NCI-H128 (cell line): ENCODE measurements around the gene P2RY4.
"Not testable (repeated sequence)": the region's sequence is repeated elsewhere in the genome, so short reads cannot be mapped to it uniquely, and the experiment has no call there.

ENCODE experiments used
- DNase-seq: peaks from one replicate; lab custom pipeline; 2025; ENCODE audit not compliant: unreplicated experiment; lab: John Stamatoyannopoulos, UW

The P2RY4 gene

GRCh38 chrX:70244881-70245280, 15.1 kb downstream of the P2RY4 start:
- no peak for DNase-seq

DNA sequence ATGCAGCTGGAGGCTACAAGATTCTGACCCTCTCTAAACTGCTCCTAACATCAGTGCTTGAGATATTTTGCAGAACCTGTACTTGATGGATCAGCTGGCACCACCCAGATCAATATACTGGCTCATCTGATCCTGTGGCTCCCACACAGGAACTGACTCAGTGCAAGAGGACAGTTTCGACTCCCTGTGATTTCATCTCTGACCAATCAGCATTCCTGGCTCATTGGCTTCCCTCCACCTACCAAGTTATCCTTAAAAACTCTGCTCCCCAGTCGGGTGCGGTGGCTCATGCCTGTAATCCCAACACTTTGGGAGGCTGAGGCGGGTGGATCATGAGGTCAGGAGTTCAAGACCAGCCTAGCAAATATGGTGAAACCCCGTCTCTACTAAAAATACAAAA, 16.4 kb downstream of the P2RY4 start:
- DNase-seq, result not testable (repeated sequence)

DNA sequence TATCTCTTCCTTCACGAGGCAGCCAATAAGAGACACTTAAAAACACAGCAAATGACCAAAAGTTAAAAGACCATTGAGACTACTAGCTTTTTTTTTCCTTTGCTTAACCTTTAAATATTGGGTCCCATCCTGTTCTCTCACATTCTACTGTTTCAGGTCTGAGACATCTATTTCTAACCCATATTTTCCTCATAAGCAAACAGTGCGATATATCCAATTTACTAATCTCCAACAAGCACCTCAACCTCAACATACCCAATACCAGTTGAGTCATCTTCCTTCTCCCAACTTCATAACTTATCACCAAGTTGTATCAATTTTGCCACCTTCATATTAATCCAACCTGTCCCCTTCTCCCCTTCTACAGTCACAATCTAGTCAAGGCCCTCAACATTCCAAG, 18.5 kb downstream of the P2RY4 start:
- no peak for DNase-seq

GRCh38 chrX:70240751-70241150, 19.3 kb downstream of the P2RY4 start:
- no peak for DNase-seq

DNA sequence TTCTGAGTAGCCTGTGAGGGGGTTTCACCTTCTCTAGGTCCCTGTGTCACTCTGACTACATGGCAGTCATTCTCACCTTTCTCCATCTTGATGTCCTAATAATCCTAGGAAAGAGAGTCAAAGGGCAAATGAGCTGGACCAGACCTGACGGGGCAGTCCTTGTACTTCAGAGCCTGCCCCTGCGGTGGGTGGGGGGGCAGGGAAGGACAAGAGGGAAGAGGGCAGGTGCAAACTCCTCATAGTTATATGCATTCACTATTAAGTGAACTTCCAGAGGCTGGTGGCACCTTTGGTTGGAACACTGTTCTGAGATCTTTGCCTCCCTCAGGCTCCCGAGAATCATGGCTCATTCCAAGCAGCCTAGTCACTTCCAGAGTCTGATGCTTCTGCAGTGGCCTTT, 25.6 kb downstream of the P2RY4 start, which contains the start of gene AWAT1:
Gene AWAT1 (plus strand): TSS at position 301 of the 400 bp plus-strand sequence. CDS start 41 bp downstream, at position 342.
- DNase-seq, result no peak

DNA sequence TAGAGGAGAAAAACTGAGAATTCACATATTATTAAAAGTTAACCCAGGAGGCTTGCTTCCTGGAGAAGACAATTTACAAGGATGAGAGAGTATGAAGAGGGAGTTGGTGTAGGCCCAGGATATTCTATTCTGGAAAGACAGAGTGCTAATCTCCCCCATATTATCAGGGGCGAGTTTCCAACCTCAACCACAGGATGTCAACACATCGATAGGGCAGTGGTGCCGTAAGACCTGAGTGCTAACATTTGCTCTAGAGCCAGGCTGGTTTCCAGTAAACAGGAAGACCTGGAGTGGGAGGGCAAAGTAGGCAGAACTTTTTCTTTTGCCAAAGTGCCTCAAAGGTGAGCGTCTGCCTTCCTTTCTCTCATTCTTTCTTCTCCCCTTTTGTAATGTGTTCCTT, 28.3 kb downstream of the P2RY4 start:
- no peak for DNase-seq

GRCh38 chrX:70226687-70227086, 33.3 kb downstream of the P2RY4 start:
- no peak for DNase-seq

DNA sequence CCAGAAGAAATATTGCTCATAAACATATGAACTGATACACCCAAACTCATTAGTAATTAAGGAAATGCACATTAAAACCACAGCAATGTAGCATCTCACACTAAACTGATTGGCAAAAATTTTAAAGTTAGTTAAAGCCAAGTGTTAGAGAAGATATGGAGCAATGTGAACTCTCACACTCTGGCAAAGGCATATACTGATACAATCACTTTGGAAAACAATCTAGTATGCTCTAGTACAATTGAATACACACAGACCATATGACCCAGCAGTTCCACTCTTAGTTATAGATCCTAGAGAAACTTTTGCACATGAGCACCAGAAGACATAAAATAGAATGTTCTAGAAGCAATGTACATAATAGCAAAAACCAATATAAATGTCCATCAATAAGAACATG, 34.0 kb downstream of the P2RY4 start:
- no peak for DNase-seq

DNA sequence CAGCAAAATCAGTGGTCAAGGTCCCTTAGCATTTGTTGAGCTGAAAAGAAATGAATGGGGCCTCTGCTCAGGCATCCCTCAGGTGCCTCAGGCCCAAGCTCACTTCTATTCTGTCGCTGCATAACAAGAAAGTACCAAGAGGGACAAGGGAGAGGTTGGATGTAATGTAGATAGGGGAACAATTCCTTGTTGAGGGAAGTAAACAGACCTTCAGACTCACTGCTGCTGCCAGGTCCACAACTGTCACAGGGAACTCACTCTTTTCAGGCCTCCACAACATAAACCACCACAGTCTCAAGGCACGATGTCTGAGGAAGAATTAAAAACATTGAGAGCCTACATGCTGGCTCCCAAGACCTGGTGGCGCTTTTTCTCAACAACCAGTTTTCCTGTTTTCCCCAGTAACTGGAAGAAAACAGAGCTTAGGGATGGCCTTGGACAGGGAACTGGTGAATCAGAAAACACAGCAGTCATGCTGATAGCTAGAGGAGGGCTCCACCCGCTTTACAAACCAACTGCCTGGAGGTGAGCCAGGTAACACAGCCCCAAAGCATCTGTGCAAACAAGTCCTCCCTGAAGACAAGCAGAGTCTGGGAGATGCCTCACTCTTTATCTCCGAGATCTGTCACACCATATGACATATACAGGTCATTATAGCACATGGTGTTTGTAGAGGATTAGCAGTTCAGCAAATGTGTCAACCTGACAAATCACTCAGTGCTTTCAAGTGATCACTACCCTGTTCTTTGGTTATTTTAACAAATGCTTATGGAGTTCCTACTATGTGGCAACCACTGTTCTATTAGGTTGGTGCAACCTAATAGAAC, 39.9 kb downstream of the P2RY4 start:
- DNase-seq, result no peak

DNA sequence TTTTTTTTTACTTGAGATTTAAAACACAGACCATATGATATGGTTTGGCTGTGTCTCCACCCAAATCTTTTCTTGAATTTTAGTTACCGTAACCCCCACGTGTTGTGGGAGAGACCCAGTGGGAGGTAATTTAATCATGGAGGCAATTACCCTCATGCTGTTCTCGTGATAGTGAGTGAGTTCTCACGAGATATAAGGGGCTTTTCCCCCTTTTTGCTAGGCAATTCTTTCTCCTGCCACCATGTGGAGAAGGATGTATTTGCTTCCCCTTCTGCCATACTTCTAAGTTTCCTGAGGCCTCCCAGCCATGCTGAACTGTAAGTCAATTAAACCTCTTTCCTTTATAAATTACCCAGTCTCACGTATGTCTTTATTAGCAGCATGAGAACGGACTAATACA, 50.4 kb downstream of the P2RY4 start:
- DNase-seq, result not testable (repeated sequence)

- no peak for DNase-seq
Observed at GRCh38 chrX:70208479-70208878, 51.5 kb downstream of the P2RY4 start.
